Ovary (tissue), 3 donors: ENCODE measurements around the gene ZFPL1.

Experiments used
- CTCF ChIP-seq, 3 donors: fragments of 450-650 bp in 2 of 3; fragments of 200-600 bp in 1 of 3; IDR thresholded peaks; one replicate each; pipeline versions ENCODE4 v1.5.1 to v1.8.0; 2016 to 2022; ENCODE audit warnings: antibody characterized with exemption in 3 of 3, mild to moderate bottlenecking in 1 of 3
- POLR2A ChIP-seq: fragments of 450-650 bp; IDR thresholded peaks from one replicate; pipeline ENCODE4 v1.6.1; 2017; ENCODE audit warnings: antibody characterized with exemption, mild to moderate bottlenecking, moderate library complexity
- donor health status: DM: no; HTN: no; CAD: no.

GRCh38 chr11:65036931-65037330, 47.1 kb upstream of the ZFPL1 start:
- no peak for TF ChIP-seq CTCF (IDR thresholded peaks at IDR 0.05)
- TF ChIP-seq POLR2A, result no peak
